ENCODE results near the gene PA2G4. TPM values are rescaled to one million over a fixed set of nuclear protein-coding genes. Genes with fewer than 3 reads are reported as not detected.

The PA2G4 gene
- total and polyA plus RNA-seq, 2 donors (not counting 3 experiments of a cell fraction or from before 2014, with no cell fraction given), result 121 to 188 TPM

DNA sequence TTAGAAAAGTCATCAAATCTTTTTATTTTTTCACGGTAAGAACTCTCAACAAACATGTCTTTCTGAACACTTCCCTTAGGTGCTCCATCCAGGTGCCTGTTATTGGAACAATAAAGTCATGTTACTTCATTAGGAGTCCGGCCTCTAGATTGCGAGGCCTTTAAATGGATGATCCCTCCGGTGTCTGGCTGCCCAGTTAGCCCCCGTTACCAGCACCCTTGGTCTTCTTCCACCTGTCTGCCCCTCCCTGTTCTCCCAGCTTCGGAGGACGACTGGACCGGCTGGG, 593 bp upstream of the PA2G4 start:
- Histone ChIP-seq H2AFZ (ENCODE audit: low read depth, low read length) (peak overlapping the region; percentile 75), H3K9me3 (replicated peaks; ENCODE audit: control insufficient read depth, insufficient read depth, low read length) (no peaks in the 10 kb centered on the region), H3K9me1 (replicated peaks; ENCODE audit: control insufficient read depth, extremely low read depth, insufficient read depth, low read length) (no peaks in the 10 kb centered on the region), H3K27ac (ENCODE audit: insufficient read depth, low read depth, low read length) (no peak overlapping the region), H4K20me1 (replicated peaks; ENCODE audit: control insufficient read depth, extremely low read depth, insufficient read depth, low read length) (no peaks in the 10 kb centered on the region), H3K27me3 (ENCODE audit: control insufficient read depth in 2 of 2, insufficient read depth in 2 of 2, low read length in 2 of 2) (peaks cover 0 to 6% of the 10 kb centered on the region in 2 experiments), H3K9ac (replicated peaks; ENCODE audit: extremely low read depth, insufficient read depth, low read length) (peak overlapping the region; percentile 35), H3K79me2 (ENCODE audit: control insufficient read depth, insufficient read depth, low read length) (peaks cover 35% of the 10 kb centered on the region), H3K4me2 (ENCODE audit: insufficient read depth, low read length) (peak overlapping the region; percentile 59), H3K4me3 (replicated peaks in 1 of 3; ENCODE audit: insufficient read depth in 1 of 3, low read depth in 1 of 3, low read length in 3 of 3) (peak overlapping the region; percentile 25 to 62 (median 50)), H3K4me1 (ENCODE audit: control insufficient read depth, extremely low read depth, insufficient read depth, low read length) (peaks cover 25% of the 10 kb centered on the region), H3K36me3 (ENCODE audit: control insufficient read depth in 2 of 2, extremely low read depth in 1 of 2, insufficient read depth in 2 of 2, low read length in 2 of 2) (peaks cover 7 to 9% of the 10 kb centered on the region in 2 experiments)
- intact Hi-C loops (cut with micrococcal nuclease) (loop anchor here (1.0 to 2.0 kb wide), 6 partner anchors 13 to 365 kb away; partner anchors contain the start of gene RPL41), dilution Hi-C loops (cut with MboI; ENCODE audit: extremely low pct_ligation_motif_present, low sequenced_read_pairs) (no loop called here)
- DNase-seq (ENCODE audit: low read depth, low spot score) (no peak), FAIRE-seq (no peak)
- TF ChIP-seq MAX (IDR thresholded peaks at IDR 0.05; ENCODE audit: insufficient read depth, insufficient read length) (no peak), JUN (IDR thresholded peaks at IDR 0.05; ENCODE audit: borderline replicate concordance, insufficient read depth, insufficient read length, low read depth) (no peak), POLR2A (IDR thresholded peaks at IDR 0.05; ENCODE audit: low read depth, low read length) (no peak), FOS (IDR thresholded peaks at IDR 0.05; ENCODE audit: borderline replicate concordance, insufficient read depth, low read length) (no peak), EZH2 (IDR thresholded peaks at IDR 0.05; ENCODE audit: borderline replicate concordance, low read depth, low read length, severe bottlenecking) (no peak), GATA2 (IDR thresholded peaks at IDR 0.05; ENCODE audit: insufficient read depth, insufficient read length, low read depth, low read length) (no peak), CTCF (IDR thresholded peaks at IDR 0.05; ENCODE audit: extremely low read depth in 1 of 2, insufficient read depth in 1 of 2, low read depth in 1 of 2, low read length in 2 of 2) (no peak), POLR2AphosphoS5 (IDR thresholded peaks at IDR 0.05; ENCODE audit: insufficient read depth, low read depth, low read length) (no peak), MYC (IDR thresholded peaks at IDR 0.05; ENCODE audit: low read depth, low read length) (no peak)
- BruUV-seq (replicated peaks), result TSS peak; percentile 71
- ChIA-PET POLR2A (interaction anchor here (0.5 to 3.3 kb wide), 13 partner anchors 9 to 143 kb away, joined by 3 to 37 read pairs (median 4); partner anchors contain the start of genes ESYT1, RAB5B, RPL41 and SMARCC2), CTCF (interaction anchor here (0.6 to 5.3 kb wide), 17 partner anchors 9 to 364 kb away, joined by 3 to 59 read pairs (median 5); partner anchors contain the start of genes ERBB3, RAB5B, SMARCC2 and SUOX)
